HG03064 (cell line): ENCODE measurements around the gene MYLK3.

Experiments
- ATAC-seq: cut with Tn5 transposase; IDR thresholded peaks from one replicate; pipeline ENCODE4 v1.9.1; 2021; ENCODE audit warnings: low read depth; ENCODE audit not compliant: unreplicated experiment

Gene MYLK3

DNA sequence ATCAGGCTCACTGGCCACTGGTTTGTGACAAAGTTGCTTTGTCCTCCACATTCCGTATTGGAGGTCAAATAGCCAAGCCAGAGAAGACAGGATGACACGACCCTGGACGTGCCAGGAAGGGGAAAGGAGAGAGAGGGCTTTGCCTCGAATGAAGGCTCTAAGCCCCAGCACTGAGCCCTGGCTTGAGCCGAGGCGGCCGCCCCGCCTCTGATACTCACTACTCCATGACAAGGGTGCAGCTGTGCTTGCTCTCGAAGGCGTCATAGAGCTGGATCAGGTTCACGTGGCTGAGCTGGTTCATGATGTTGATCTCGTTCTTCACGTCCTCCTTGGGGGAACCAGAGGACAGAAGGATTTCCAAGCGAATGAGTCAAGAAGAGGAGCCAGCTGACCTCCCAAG is 19.3 kb downstream of the MYLK3 start:
- ATAC-seq = no peak

GRCh38 chr16:46727630-46728029 is 20.5 kb downstream of the MYLK3 start:
- no peak for ATAC-seq

- no peak for ATAC-seq
Observed at GRCh38 chr16:46727184-46727583, 21.0 kb downstream of the MYLK3 start.

- no peak for ATAC-seq
Observed at GRCh38 chr16:46721885-46722284, 26.3 kb downstream of the MYLK3 start.

DNA sequence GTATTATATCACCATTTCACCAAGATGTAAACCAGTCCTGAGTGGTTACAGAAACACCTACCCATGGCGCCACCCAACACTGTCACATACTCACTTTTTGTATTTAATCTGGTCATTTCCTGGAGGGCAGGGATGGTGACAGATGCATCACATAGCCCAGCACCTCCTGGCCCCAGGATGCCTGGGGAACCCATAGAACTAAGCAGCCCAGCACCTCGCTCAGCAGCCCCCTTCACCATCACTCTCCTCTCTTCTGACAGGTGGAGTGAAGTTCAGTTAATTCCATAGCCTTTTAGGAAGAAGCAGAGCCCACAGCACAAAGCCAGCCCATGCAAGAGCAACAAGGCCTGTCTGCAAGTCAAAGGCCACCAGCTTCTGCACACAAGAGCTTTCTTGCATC is 27.5 kb downstream of the MYLK3 start:
- ATAC-seq = no peak

- ATAC-seq = no peak
Observed at GRCh38 chr16:46719528-46719927, 28.6 kb downstream of the MYLK3 start.

DNA sequence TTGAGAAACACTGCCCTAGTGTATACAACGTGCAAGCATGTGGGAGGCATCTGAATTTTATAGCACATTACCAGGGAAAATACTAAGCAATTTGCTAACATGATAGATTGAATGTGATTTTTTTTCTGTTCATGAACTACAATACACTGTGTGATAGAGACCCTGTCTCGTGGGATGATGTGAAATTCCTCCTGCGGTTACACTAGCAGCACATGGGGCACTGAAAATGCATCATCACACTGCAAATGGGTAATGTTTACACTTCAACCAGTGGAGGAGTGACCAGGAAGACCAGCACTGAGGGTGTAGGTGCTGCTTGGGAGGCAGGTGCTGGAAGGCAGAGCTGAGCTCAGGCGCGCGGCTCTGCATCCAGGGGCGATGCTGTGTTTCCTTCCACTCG is 29.9 kb downstream of the MYLK3 start:
- no peak for ATAC-seq

DNA sequence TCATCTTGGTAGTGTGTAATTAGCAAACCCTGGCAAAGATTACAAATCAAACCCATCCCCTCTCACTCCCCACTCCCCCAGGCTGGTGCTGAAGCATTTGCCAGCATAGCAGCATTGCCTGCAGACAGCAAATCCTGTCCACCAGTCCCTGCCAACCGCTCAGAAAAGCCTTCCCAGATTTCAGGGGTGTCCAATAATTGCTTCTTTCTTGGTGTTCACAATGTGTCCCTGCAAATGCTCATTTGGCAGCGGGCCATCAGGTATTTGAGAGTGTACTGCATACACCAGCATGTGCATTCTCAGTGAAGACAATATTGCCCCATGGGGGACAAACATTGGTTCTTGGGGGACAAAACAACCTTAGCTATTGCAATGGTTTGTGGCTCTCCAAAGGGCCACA is 30.5 kb downstream of the MYLK3 start:
- ATAC-seq = no peak

DNA sequence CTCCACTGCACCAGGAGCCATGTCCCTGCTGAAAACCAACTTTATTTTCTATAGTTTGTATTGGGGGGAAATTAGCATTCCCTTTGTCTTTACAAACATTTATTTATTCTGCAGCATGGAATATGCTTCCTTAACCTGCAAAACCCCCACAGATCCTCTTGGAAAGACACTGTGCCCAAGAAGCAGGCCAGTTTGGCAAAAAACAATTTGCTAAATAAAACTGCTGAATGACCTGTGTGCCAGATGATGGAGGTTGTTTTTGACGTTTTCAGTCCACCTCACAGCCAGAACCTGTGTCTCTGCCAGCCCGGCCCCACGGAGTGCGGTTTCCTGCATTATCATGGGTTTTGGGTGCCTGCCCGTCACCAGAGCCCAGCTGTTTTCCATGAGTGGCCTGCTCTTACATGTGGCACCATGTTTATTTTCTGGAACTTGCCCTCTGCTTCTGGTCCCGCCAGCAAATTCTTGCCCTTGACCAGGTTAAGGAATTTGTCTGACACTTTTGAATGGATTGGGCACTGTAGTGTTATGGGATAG is 32.3 kb downstream of the MYLK3 start:
- no peak for ATAC-seq

DNA sequence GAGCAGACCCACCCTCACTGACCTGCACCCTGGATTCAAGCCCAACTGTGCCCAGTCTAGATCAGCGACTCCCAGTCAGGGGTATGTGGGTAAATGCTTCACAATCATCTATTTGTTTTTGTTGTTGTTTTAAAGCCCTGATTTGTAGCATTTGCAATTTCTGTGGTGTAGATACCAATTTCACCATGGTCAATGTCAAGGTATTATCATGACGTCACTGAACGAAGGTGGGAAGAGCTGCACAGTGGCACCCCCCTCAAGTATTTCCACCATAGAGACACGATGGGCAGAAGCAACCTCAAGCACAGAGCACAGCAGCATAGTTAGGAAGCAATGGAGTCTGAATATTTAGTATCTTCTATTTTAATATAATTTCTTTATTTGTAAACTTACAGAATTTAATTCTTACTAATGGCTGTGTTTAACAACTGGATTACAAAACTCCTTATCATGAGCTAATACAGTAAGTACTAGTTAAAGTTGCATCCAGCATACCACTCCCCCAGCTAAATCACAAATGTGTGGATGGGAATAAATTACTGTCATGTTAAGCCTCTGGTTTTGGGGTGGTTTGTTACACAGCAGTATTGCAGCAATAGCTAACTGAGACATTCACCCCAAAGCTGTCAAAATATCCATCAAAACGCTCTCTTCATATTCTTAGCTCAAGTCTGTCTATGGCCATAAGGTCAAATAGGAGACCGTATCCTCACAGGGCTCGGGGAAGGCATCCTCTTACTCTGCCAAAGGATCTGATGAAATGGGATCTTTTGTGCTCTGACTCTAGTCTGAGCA is 33.1 kb downstream of the MYLK3 start:
- ATAC-seq = no peak

- no peak for ATAC-seq
Observed at GRCh38 chr16:46713634-46714033, 34.5 kb downstream of the MYLK3 start.

GRCh38 chr16:46712911-46713310 is 35.2 kb downstream of the MYLK3 start:
- no peak for ATAC-seq

DNA sequence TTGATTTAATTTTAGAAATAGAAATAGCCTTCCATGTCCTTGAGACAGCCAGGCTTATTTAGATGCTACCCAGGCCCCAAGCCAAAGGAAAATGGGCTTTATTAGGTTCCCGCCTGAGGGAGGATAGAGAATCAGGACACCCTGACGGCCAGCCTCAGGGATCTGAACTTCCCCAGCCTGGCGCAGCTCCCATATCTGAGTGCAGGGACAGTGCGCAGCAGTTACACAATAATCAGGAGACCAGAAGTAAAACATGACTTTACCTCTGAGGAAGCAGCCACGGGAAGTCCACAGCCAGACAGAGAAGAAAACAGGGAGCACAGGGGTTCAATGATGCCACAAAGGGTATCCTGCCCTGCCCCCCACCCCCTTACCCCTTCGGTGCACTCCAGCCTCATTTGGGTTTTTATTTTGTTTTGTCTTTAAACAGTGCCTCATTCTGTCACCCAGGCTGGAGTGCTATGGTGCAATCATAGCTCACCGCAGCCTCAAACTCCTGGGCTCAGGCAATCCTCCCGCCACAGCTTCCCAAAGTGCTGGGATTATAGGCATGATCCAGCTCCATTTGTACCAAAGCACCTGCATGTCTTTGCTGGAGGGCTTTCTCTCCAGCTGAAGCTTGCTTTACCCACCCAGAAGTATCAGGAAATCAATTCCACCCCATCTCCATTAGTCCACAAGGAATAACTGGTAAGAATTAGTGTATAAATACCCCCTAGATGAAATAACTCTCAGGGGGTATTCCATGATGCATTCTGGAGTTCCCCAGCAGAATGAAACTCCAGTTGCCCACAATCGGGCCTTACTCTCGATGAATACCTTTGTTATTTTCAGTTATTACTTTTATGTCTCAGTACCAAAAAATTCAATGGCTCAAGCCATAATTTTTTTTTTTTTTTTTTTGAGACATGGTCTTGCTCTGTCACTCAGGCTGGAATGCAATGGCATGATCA is 36.8 kb downstream of the MYLK3 start:
- no peak for ATAC-seq

- ATAC-seq = no peak
Observed at GRCh38 chr16:46709469-46710005, 38.6 kb downstream of the MYLK3 start.

- no peak for ATAC-seq
Observed at GRCh38 chr16:46706642-46707041, 41.5 kb downstream of the MYLK3 start.

GRCh38 chr16:46702030-46702429 is 46.1 kb downstream of the MYLK3 start:
- no peak for ATAC-seq

DNA sequence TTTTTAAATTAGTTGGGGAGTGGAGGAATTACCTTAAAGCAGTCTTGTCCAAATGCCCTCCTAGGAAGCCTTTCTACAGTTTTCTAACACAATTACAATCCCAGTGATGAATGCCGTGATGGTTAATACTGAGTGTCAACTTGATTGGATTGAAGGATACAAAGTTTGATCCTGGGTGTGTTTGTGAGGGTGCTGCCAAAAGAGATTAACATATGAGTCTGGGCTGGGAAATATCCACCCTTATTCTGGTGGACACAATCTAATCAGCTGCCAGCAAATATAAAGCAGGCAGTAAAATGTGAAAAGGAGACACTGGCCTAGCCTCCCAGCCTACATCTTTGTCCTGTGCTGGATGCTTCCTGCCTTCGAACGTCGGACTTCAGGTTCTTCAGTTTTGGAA is 46.5 kb downstream of the MYLK3 start:
- no peak for ATAC-seq

GRCh38 chr16:46700048-46700447 is 48.1 kb downstream of the MYLK3 start:
- no peak for ATAC-seq

DNA sequence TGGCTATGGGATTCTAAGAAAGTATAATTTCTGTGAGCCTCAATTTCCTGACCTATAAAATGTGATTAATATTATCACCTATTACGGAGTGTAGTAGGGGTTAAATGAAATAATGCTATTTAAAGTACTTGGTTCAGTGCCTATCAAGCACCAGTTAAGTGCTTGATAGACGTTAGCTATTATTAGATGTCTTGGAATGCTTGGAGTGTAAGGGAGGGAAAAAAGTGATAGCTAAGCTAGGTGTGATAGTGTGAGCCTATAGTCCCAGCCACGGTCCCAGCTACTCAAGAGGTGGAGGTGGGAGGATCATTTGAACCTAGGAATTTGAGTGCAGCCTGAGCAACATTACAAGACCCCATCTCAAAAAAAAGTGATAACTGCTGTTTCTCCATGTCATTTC is 51.2 kb downstream of the MYLK3 start:
- ATAC-seq = no peak

GRCh38 chr16:46695937-46696336 is 52.2 kb downstream of the MYLK3 start:
- no peak for ATAC-seq

GRCh38 chr16:46693598-46693997 is 54.5 kb downstream of the MYLK3 start:
- no peak for ATAC-seq
